Raji (cell line): ENCODE measurements around the gene ATP5MG.

Source experiments
- POLR2A ChIP-seq: IDR thresholded peaks from 2 replicates; pipeline ENCODE4 v1.6.1; 2011; ENCODE audit warnings: low read depth, low read length, control low read depth; ENCODE audit not compliant: insufficient read depth

ATP5MG gene

GRCh38 chr11:118396097-118396501 is 5.3 kb upstream of the ATP5MG start:
- no peak for TF ChIP-seq POLR2A

DNA sequence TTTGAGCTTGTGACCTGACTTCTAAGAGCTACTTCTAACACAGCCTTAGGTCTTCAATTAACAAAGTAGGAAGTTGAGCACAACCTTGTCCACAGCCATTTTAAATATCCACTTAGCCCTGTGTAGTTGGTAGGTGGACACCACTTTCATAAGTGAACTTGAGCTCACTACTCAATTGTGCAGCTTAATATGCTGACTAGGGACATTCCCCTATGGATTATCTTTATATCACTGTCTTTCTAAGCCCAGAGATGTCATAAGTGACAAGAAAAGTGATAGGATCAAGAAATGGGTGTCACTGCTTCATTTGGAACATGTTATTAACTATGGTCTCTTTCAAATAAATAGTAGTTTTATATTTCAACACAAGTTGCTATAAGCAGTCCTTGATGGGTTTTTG is 4.0 kb upstream of the ATP5MG start:
- no peak for TF ChIP-seq POLR2A

GRCh38 chr11:118398791-118399559 is 2.4 kb upstream of the ATP5MG start:
- 0 out of 2 replicates have a peak, but pooled peaks have one; percentile 20 for TF ChIP-seq POLR2A

DNA sequence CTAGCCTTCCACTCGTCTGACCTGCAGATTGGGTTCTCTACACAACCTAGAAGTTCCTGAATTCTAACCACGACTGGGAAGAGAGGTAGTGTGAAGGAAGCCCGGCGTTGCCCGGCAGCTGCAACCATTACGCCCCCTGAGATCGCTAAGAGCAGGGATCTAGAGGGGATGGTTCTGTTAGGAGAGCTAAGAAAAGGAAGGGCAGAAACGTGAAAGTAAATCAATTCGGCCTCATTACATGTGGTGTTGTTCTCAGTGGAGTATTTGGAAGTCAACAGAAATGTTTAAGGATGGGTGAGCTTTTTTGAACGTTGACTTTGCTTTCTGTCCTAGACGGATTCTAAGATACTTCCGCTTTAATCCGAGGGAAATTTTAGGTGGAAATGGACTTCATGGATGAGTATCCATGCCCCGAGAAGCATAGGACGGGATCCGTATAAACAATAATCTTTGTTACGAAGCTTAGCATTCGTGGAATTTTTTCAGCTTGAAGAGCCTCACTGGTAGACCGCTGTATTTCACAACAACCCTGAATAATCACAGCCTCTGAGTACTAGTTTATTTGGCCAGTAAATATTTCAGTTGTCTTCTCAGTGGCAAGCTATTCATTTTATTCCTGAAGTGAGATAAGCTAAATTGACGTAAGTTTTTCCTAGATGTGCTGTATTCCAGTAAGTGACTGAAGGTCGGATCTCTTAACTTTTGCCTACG is 629 bp downstream of the ATP5MG start:
- TF ChIP-seq POLR2A, result no peak

GRCh38 chr11:118406599-118407166 is 5.3 kb downstream of the ATP5MG start:
- TF ChIP-seq POLR2A, result no peak

GRCh38 chr11:118410055-118410745 is 8.8 kb downstream of the ATP5MG start:
- no peak for TF ChIP-seq POLR2A

GRCh38 chr11:118411530-118411929 is 10.1 kb downstream of the ATP5MG start:
- no peak for TF ChIP-seq POLR2A

DNA sequence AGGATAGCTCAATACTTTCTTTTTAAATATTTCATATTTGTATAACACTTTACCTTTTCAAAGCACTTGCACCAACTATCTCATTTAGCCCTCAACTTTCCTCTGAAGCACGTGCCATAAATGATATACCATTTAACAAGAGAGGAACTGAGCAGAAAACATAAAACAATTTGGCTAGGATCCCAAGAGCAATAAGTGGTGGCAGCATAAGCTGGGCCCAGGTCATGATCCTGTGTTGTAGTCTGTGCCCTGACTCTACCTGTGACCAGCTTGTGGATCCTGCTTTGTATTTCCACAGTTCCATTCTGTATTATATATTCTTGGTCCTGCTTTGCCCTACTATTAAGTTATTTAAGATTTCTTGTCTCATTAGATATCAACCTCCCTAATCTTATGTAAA is 11.5 kb downstream of the ATP5MG start:
- TF ChIP-seq POLR2A, result no peak

- no peak for TF ChIP-seq POLR2A
These were observed 13.8 kb downstream of the ATP5MG start for GRCh38 chr11:118415062-118415738.

DNA sequence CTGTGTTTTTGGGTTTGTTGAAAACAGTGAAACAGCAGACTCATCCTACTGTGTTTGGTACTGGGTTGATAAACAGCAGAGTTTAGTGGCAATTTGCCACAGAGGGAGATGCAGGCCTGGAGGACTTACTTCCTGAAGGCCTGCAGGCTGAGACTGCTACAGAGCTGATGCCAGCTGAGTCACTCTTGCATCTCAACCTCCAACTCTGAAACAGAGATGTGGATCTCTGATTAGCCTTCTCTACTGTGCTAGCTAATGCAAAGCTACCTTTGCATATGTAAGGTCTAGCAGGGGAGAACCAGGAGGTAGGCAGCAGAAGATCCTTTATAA is 14.3 kb downstream of the ATP5MG start:
- TF ChIP-seq POLR2A, result peak; percentile 63

DNA sequence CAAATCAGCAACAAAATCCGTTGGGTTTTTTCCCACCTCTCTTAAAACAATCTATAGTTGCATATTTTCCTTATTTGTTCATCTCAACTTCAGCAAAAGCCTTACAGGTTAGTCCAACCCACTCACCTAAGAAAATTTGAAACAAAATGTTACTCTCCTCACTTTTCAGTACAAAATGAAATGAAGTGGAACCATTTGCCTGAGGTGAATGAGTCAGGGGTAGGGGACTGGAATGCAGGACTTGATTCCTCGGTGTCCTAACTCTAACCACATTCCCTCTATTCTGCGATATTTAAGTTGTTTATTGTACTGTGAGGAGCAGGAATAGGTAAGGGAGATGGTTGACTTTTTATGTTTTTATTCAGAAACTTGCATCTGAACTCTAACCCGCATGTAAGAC is 16.4 kb downstream of the ATP5MG start:
- no peak for TF ChIP-seq POLR2A

GRCh38 chr11:118418766-118419165 is 17.4 kb downstream of the ATP5MG start:
- TF ChIP-seq POLR2A, result no peak

DNA sequence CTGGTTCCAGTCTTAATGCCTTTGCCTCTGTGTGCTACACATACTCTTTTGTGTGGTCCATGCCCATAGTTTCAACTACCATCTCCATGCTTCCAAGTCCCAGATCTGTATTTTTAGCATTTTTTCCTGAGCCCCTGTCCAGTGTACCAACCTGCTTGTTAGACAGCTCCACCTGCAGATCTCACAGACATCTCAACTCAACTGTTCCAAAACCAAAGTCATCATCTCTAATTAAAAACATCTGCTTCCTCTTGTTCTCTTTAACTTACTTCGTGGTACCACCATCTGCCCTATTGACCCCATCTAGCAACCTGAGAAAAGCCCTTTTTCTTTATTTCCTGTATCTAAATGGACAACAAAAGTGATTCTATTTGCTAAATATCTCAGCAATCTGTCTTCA is 26.3 kb downstream of the ATP5MG start:
- TF ChIP-seq POLR2A, result no peak

- no peak for TF ChIP-seq POLR2A
These were observed 29.6 kb downstream of the ATP5MG start for GRCh38 chr11:118430956-118431355.

GRCh38 chr11:118434123-118434552 is 32.7 kb downstream of the ATP5MG start:
- no peak for TF ChIP-seq POLR2A

GRCh38 chr11:118434553-118435289 is 33.3 kb downstream of the ATP5MG start:
- TF ChIP-seq POLR2A, result peak; percentile 85
